HG03196 (cell line): Measurements from ENCODE around the gene GOSR1.
"Not testable (repeated sequence)": the region's sequence is repeated elsewhere in the genome, so short reads cannot be mapped to it uniquely, and the experiment has no call there.

Experiments used
- ATAC-seq: cut with Tn5 transposase; IDR thresholded peaks from one replicate; pipeline ENCODE4 v1.9.1; 2021; ENCODE audit not compliant: unreplicated experiment

Gene GOSR1

GRCh38 chr17:30541802-30542201 is 64.6 kb downstream of the GOSR1 start:
- no peak for ATAC-seq

GRCh38 chr17:30543456-30543855 is 66.2 kb downstream of the GOSR1 start:
- no peak for ATAC-seq

GRCh38 chr17:30545024-30545423 is 67.8 kb downstream of the GOSR1 start:
- ATAC-seq: no peak

- no peak for ATAC-seq
Observed at GRCh38 chr17:30547778-30548573, 70.8 kb downstream of the GOSR1 start.

GRCh38 chr17:30549181-30549580 is 72.0 kb downstream of the GOSR1 start:
- ATAC-seq: not testable (repeated sequence)

GRCh38 chr17:30549864-30550511 is 72.8 kb downstream of the GOSR1 start:
- no peak for ATAC-seq

- peak; percentile 80 for ATAC-seq
Observed at GRCh38 chr17:30550512-30551273, 73.5 kb downstream of the GOSR1 start.

- not testable (repeated sequence) for ATAC-seq
Observed at GRCh38 chr17:30551274-30551995, 74.2 kb downstream of the GOSR1 start.

- ATAC-seq: no peak
Observed at GRCh38 chr17:30551996-30552339, 74.8 kb downstream of the GOSR1 start.

GRCh38 chr17:30552994-30553566 is 75.9 kb downstream of the GOSR1 start:
- no peak for ATAC-seq

GRCh38 chr17:30553823-30554440 is 76.7 kb downstream of the GOSR1 start:
- not testable (repeated sequence) for ATAC-seq

GRCh38 chr17:30554839-30555751 is 77.9 kb downstream of the GOSR1 start:
- ATAC-seq: no peak

GRCh38 chr17:30555942-30556341 is 78.7 kb downstream of the GOSR1 start:
- ATAC-seq: no peak

- no peak for ATAC-seq
Observed at GRCh38 chr17:30556374-30557332, 79.4 kb downstream of the GOSR1 start.

- no peak for ATAC-seq
Observed at GRCh38 chr17:30557916-30558685, 80.9 kb downstream of the GOSR1 start.

GRCh38 chr17:30558686-30559545 is 81.7 kb downstream of the GOSR1 start:
- no peak for ATAC-seq

GRCh38 chr17:30559656-30560055 is 82.4 kb downstream of the GOSR1 start:
- ATAC-seq: no peak
